Keratinocyte (primary cell): ENCODE data around the gene GPR107. TPM values are rescaled to one million over a fixed set of nuclear protein-coding genes. Genes with fewer than 3 reads are reported as not detected.

ENCODE experiments used
- DNase-seq: peaks from one replicate; pipeline ENCODE4 v3.0.0-alpha.2; 2011; ENCODE audit warnings: low read depth, missing footprints, low spot score
- FAIRE-seq: peaks from 2 replicates; lab custom pipeline; 2011; peaks lifted over from hg19 to GRCh38; lab: Jason Lieb, UNC
- H2AFZ ChIP-seq: 2 replicates; pipeline ENCODE4 v1.6.0; 2012; ENCODE audit warnings: low read length, control low read depth, inconsistent platforms; ENCODE audit not compliant: control insufficient read depth
- H3K27ac ChIP-seq: 2 replicates; pipeline ENCODE4 v1.5.1; 2011; ENCODE audit warnings: low read length; ENCODE audit not compliant: control insufficient read depth, insufficient read depth
- H3K27me3 ChIP-seq: 3 replicates; pipeline ENCODE4 v1.6.0; 2011; ENCODE audit warnings: low read length; ENCODE audit not compliant: control insufficient read depth, insufficient read depth; ENCODE audit errors: extremely low read depth
- H3K36me3 ChIP-seq, 2 experiments: 2 replicates in 1 of 2; 3 replicates in 1 of 2; pipeline ENCODE4 v1.5.1; 2011; ENCODE audit warnings: low read length in 2 of 2, mild to moderate bottlenecking in 1 of 2; ENCODE audit not compliant: control insufficient read depth in 2 of 2, insufficient read depth in 2 of 2; ENCODE audit errors: extremely low read depth in 1 of 2
- H3K4me1 ChIP-seq: 3 replicates; pipeline ENCODE4 v1.5.1; 2011; ENCODE audit warnings: low read length; ENCODE audit not compliant: control insufficient read depth, insufficient read depth; ENCODE audit errors: extremely low read depth
- H3K4me2 ChIP-seq: 3 replicates; pipeline ENCODE4 v1.6.0; 2011; ENCODE audit warnings: low read depth, low read length; ENCODE audit not compliant: control insufficient read depth, insufficient read depth; ENCODE audit errors: extremely low read depth
- H3K4me3 ChIP-seq, 3 experiments: fragments of 200-600 bp in 1 of 3; sonication (generic) in 1 of 3; 2 replicates in 2 of 3; 3 replicates in 1 of 3; pipeline ENCODE4 v1.5.1; 2011 to 2016; ENCODE audit warnings: low read length in 3 of 3, mild to moderate bottlenecking in 3 of 3, control low read depth in 2 of 3, inconsistent platforms in 1 of 3, low read depth in 1 of 3, mixed read lengths in 1 of 3, mixed run types in 1 of 3, moderate library complexity in 1 of 3; ENCODE audit not compliant: control insufficient read depth in 2 of 3, insufficient read depth in 2 of 3; ENCODE audit errors: extremely low read depth in 1 of 3
- H3K79me2 ChIP-seq: 2 replicates; pipeline ENCODE4 v1.6.0; 2012; ENCODE audit warnings: low read length; ENCODE audit not compliant: control insufficient read depth, insufficient read depth
- H3K9ac ChIP-seq: 3 replicates; pipeline ENCODE4 v1.6.0; 2011; ENCODE audit warnings: low read length; ENCODE audit not compliant: control insufficient read depth, insufficient read depth; ENCODE audit errors: extremely low read depth
- H3K9me1 ChIP-seq: 3 replicates; pipeline ENCODE4 v1.6.0; 2011; ENCODE audit warnings: low read length; ENCODE audit not compliant: control insufficient read depth, insufficient read depth; ENCODE audit errors: extremely low read depth
- H3K9me3 ChIP-seq: 2 replicates; pipeline ENCODE4 v1.5.1; 2012; ENCODE audit warnings: low read depth, low read length; ENCODE audit not compliant: control insufficient read depth
- H4K20me1 ChIP-seq: 3 replicates; pipeline ENCODE4 v1.6.0; 2011; ENCODE audit warnings: low read length; ENCODE audit not compliant: control insufficient read depth, insufficient read depth; ENCODE audit errors: extremely low read depth
- EZH2 ChIP-seq: IDR thresholded peaks from one replicate; pipeline ENCODE4 v1.6.1; 2012; ENCODE audit warnings: inconsistent platforms, mild to moderate bottlenecking, low read length, moderate library complexity
- dilution Hi-C: fragments of 300-500 bp; cut with MboI; formaldehyde crosslinking; loops from one replicate; pipeline ENCODE4 v1.7.0; 2020; ENCODE audit warnings: low sequenced_read_pairs; ENCODE audit not compliant: extremely low pct_ligation_motif_present
- polyA plus RNA-seq, 5 experiments: library from polyadenylated mRNA; depleted of rRNA in 3 of 5; stranded (reverse) in 3 of 5; stranded (forward) in 1 of 5; unstranded in 1 of 5; fragments of >200 nt; gene quantifications; 1 replicate in 1 of 5; 2 replicates in 3 of 5; 3 replicates in 1 of 5; pipeline versions ENCODE4 v1.2.1 to v1.2.3, GENCODE V29; 2011 to 2012; ENCODE audit warnings: missing spikeins in 2 of 5, low read depth in 1 of 5, low replicate concordance in 1 of 5
- TF ChIP-seq, protein P1 (sequence below), 3 experiments: IDR thresholded peaks in 1 of 3; conservative IDR thresholded peaks in 1 of 3; optimal IDR thresholded peaks in 1 of 3; 2 replicates in 2 of 3; 3 replicates in 1 of 3; pipeline versions ENCODE3 to v1.5.1; 2011; ENCODE audit warnings: low read length in 3 of 3, mild to moderate bottlenecking in 3 of 3, moderate library complexity in 2 of 3, control low read depth in 1 of 3, inconsistent platforms in 1 of 3; ENCODE audit not compliant: insufficient read depth in 2 of 3; ENCODE audit errors: extremely low read depth in 1 of 3

Gene GPR107
- polyA plus RNA-seq, 1 donor (not counting 4 experiments of a cell fraction or from before 2014, with no cell fraction given) = 27.3 TPM

DNA sequence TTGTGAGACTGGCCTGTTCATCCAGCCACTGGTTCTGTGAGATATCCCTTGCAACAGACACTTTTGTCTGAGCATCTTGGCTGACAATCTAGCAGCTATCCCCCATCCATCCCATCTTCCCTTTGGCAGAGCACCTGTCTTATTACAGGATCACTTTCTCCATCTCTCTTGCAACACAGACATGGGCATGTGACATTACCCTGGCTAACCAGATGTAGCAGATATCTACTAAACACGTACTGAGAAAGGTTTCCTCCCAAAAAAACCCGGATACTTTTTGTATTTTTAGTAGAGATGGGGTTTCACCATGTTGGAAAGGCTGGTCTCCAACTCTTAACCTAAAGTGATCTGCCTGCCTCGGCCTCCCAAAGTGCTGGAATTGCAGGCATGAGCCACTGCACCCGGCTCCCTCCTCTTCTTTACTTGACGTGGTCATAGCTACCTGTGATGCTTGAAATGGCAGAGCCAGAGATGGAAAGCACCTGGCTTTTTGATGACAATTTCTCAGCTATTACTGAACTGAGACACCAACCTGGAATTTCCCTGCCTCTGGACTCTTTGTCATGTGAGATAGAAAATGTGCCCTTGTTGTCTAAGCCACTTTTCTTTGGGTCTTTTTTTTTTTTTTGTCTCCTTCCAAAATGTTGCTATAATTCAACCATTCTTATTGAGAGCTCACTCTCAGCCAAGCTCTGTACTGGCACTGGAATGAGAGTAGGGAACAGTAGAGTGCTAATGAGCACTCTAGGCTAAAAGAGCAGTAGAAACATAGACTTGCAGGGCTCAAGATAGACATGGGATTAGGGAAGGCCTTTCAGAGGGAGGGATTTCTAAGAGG, 43.3 kb upstream of the GPR107 start:
- H3K9me3 ChIP-seq = no peaks in the 10 kb centered on the region
- H3K4me1 ChIP-seq = no peaks in the 10 kb centered on the region
- FAIRE-seq = no peak
- no peak overlapping the region for H3K4me3 ChIP-seq
- H4K20me1 ChIP-seq = no peaks in the 10 kb centered on the region
- H3K79me2 ChIP-seq = no peaks in the 10 kb centered on the region
- H3K9ac ChIP-seq = no peak overlapping the region
- H3K27me3 ChIP-seq = no peaks in the 10 kb centered on the region
- H2AFZ ChIP-seq = no peak overlapping the region
- TF ChIP-seq, protein P1, sequence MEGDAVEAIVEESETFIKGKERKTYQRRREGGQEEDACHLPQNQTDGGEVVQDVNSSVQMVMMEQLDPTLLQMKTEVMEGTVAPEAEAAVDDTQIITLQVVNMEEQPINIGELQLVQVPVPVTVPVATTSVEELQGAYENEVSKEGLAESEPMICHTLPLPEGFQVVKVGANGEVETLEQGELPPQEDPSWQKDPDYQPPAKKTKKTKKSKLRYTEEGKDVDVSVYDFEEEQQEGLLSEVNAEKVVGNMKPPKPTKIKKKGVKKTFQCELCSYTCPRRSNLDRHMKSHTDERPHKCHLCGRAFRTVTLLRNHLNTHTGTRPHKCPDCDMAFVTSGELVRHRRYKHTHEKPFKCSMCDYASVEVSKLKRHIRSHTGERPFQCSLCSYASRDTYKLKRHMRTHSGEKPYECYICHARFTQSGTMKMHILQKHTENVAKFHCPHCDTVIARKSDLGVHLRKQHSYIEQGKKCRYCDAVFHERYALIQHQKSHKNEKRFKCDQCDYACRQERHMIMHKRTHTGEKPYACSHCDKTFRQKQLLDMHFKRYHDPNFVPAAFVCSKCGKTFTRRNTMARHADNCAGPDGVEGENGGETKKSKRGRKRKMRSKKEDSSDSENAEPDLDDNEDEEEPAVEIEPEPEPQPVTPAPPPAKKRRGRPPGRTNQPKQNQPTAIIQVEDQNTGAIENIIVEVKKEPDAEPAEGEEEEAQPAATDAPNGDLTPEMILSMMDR (optimal IDR thresholded peaks at IDR 0.05 in 1 of 3, IDR thresholded peaks at IDR 0.05 in 1 of 3, conservative IDR thresholded peaks at IDR 0.05 in 1 of 3; ENCODE audit: extremely low read depth in 1 of 3, insufficient read depth in 2 of 3, low read length in 3 of 3) = no peak
- no peak for TF ChIP-seq EZH2
- no peaks in the 10 kb centered on the region for H3K36me3 ChIP-seq
- no peak overlapping the region for H3K27ac ChIP-seq
- H3K9me1 ChIP-seq = no peaks in the 10 kb centered on the region
- dilution Hi-C loops = no loop called here
- DNase-seq = no peak
- no peak overlapping the region for H3K4me2 ChIP-seq

DNA sequence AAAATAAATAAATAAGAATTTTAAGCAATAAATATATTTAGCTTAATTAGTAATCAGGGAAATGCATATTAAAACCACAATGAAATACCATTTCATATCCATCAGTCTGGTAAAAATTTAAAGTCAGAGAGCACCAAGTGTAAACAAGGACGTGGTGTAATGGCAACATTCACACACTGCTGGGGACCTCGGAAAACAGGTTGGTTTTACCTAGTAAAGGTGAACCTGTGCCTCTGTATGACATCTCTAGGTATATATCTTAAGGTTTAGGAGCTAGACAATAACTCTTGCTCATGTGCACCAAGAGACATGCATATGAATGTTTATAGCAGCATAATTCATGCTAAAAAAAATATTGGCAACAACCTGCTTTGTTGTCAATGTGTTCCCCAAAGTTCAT, 40.4 kb upstream of the GPR107 start:
- no peak overlapping the region for H3K27ac ChIP-seq
- H3K4me3 ChIP-seq = no peak overlapping the region
- no peaks in the 10 kb centered on the region for H3K79me2 ChIP-seq
- DNase-seq = no peak
- H3K4me1 ChIP-seq = no peaks in the 10 kb centered on the region
- H3K9me3 ChIP-seq = no peaks in the 10 kb centered on the region
- H3K36me3 ChIP-seq = no peaks in the 10 kb centered on the region
- no peak overlapping the region for H3K4me2 ChIP-seq
- H3K9me1 ChIP-seq = no peaks in the 10 kb centered on the region
- no peak for FAIRE-seq
- no peak overlapping the region for H2AFZ ChIP-seq
- H3K9ac ChIP-seq = no peak overlapping the region
- TF ChIP-seq, protein P1 (optimal IDR thresholded peaks at IDR 0.05 in 1 of 3, IDR thresholded peaks at IDR 0.05 in 1 of 3, conservative IDR thresholded peaks at IDR 0.05 in 1 of 3; ENCODE audit: extremely low read depth in 1 of 3, insufficient read depth in 2 of 3, low read length in 3 of 3) = no peak
- no peaks in the 10 kb centered on the region for H3K27me3 ChIP-seq
- dilution Hi-C loops = no loop called here
- no peaks in the 10 kb centered on the region for H4K20me1 ChIP-seq
